HepG2 (cell line): ENCODE data around the gene SPACA9.

Source experiments
- CCDC6 ChIP-seq: sonication (generic); formaldehyde crosslinking; IDR thresholded peaks from 2 replicates; pipeline ENCODE4 v1.8.1; 2022; ENCODE audit warnings: mild to moderate bottlenecking, missing genetic modification reagents, moderate library complexity
- DPF2 ChIP-seq: sonication (generic); formaldehyde crosslinking; IDR thresholded peaks from 2 replicates; pipeline ENCODE4 v1.4.0; 2020; ENCODE audit warnings: mild to moderate bottlenecking, low read depth, missing genetic modification reagents, borderline replicate concordance
- EZH2 ChIP-seq: conservative IDR thresholded peaks from 2 replicates; pipeline ENCODE4 v1.6.1; 2012; ENCODE audit warnings: mild to moderate bottlenecking, low read depth, low read length, moderate library complexity
- HOXA7 ChIP-seq: sonication (generic); formaldehyde crosslinking; IDR thresholded peaks from 2 replicates; pipeline ENCODE4 v1.8.1; 2022; ENCODE audit warnings: mild to moderate bottlenecking, missing genetic modification reagents, moderate library complexity
- KAT2B ChIP-seq: fragments of 150-350 bp; IDR thresholded peaks from 2 replicates; pipeline ENCODE4 v1.6.1; 2014; ENCODE audit warnings: low read depth, low read length, borderline replicate concordance
- MTA1 ChIP-seq: sonication (generic); formaldehyde crosslinking; IDR thresholded peaks from 2 replicates; pipeline ENCODE4 v1.4.0; 2020; ENCODE audit warnings: missing genetic modification reagents, mild to moderate bottlenecking, borderline replicate concordance
- NFYB ChIP-seq: sonication (generic); formaldehyde crosslinking; IDR thresholded peaks from 2 replicates; pipeline ENCODE4 v1.4.0; 2020; ENCODE audit warnings: missing genetic modification reagents
- SMARCE1 ChIP-seq: fragments of 450-650 bp; IDR thresholded peaks from 2 replicates; pipeline ENCODE4 v1.6.1; 2017; ENCODE audit warnings: borderline replicate concordance
- TF ChIP-seq, protein P1 (sequence below): sonication (generic); formaldehyde crosslinking; IDR thresholded peaks from 2 replicates; pipeline ENCODE4 v1.4.0; 2020; ENCODE audit warnings: mild to moderate bottlenecking, missing genetic modification reagents

DNA sequence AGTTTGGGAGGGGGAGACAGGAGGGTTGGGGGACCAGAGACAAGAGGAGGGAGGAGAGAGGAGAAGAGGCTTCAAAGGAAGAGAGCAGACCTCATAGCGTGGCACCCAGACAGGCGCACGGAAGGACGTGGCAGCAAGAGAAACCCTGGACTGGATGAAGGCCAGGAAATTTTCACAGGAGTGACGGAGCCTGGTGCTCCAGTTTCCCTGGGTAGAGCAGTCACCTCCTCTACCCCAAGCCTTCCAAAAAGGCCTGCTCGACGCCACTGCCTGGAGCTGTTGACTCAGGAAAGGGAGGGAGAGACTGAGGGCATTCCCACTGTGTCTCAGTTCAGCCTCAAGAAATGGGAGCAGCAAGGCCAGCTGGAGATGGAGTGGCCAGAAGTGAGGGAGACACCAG, 19.9 kb upstream of the SPACA9 start:
- no peak for TF ChIP-seq NFYB (CRISPR knock-in tag)
- TF ChIP-seq DPF2 (CRISPR knock-in tag): no peak
- no peak for TF ChIP-seq KAT2B
- TF ChIP-seq MTA1: no peak
- no peak for TF ChIP-seq CCDC6 (CRISPR knock-in tag)
- TF ChIP-seq EZH2: no peak
- TF ChIP-seq, protein P1, sequence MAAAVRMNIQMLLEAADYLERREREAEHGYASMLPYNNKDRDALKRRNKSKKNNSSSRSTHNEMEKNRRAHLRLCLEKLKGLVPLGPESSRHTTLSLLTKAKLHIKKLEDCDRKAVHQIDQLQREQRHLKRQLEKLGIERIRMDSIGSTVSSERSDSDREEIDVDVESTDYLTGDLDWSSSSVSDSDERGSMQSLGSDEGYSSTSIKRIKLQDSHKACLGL (CRISPR knock-in tag): no peak
- TF ChIP-seq SMARCE1: no peak
- no peak for TF ChIP-seq HOXA7
